Stimulated activated CD4-positive, alpha-beta T cell treated with anti-CD3 and anti-CD28 coated beads, Interleukin-2, amount 100 ng/mL, for 48 hours (primary cell): ENCODE measurements around the gene RNF128.
"Not testable (repeated sequence)": the region's sequence is repeated elsewhere in the genome, so short reads cannot be mapped to it uniquely, and the experiment has no call there.

ENCODE experiments used
- DNase-seq, 2 donors: peaks; one replicate each; pipeline ENCODE4 v3.0.0-alpha.2; 2020

The RNF128 gene

DNA sequence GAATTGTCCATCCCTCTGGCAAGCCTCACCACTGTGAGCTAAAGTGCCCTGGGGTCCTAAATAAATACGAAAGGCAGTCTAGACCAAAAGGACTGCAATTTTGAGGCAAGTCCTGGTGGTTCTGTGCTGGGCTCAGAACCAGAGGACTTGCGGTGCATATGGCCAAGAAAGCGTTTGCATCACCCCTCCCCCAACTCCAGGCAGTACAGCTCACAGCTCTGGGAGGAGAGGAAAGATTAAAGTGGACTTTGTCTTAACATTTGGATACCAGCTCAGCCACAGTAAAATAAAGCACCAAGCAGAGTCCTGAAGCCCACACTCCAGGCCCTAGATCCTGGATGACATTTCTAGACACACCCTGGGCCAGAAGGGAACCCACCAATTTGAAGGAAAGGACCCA lies 24.9 kb downstream of the RNF128 start:
- no peak for DNase-seq

DNA sequence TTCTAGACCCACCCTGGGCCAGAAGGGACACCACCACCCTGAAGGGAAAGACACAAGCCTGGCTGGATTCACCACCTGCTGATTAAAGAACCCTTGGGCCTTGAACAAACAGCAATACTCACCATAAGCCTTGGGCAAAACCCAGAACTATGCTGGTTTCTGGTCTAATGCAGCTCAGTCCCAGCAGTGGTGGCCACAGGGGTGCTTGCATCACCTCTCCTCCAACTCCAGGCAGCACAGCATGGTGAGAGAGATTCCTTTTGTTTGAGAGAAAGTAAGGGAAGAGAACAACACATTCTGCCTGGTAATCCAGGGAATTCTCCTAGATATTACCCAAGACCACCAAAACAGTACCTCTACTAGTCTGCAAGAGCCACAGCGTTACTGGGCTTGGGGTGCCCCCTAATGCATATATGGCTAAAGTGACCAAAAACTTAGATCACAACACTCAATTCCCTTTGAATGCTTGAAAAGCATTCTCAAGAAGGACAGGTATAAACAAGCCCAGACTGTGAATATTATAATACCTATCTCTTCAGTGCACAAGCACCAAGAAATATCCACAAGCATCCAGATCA lies 25.7 kb downstream of the RNF128 start:
- no peak for DNase-seq

DNA sequence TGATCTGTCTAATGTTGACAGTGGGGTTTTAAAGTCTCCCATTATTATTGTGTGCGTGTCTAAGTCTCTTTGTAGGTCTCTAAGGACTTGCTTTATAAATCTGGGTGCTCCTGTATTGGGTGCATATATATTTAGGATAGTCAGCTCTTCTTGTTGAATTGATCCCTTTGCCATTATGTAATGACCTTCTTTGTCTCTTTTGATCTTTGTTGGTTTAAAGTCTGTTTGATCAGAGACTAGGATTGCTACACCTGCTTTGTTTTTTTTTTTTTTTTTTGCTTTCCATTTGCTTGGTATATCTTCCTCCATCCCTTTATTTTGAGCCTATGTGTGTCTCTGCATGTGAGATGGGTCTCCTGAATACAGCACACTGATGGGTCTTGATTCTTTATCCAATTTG lies 42.8 kb downstream of the RNF128 start:
- DNase-seq = not testable (repeated sequence)

GRCh38 chrX:106774981-106775380 lies 48.5 kb downstream of the RNF128 start:
- no peak for DNase-seq

- no peak for DNase-seq
These were observed 53.8 kb downstream of the RNF128 start for GRCh38 chrX:106780264-106780663.

GRCh38 chrX:106780664-106781377 lies 54.3 kb downstream of the RNF128 start:
- DNase-seq = no peak

- no peak for DNase-seq
These were observed 57.2 kb downstream of the RNF128 start for GRCh38 chrX:106783716-106784115.

- no peak for DNase-seq
These were observed 65.0 kb downstream of the RNF128 start for GRCh38 chrX:106791495-106791894.

DNA sequence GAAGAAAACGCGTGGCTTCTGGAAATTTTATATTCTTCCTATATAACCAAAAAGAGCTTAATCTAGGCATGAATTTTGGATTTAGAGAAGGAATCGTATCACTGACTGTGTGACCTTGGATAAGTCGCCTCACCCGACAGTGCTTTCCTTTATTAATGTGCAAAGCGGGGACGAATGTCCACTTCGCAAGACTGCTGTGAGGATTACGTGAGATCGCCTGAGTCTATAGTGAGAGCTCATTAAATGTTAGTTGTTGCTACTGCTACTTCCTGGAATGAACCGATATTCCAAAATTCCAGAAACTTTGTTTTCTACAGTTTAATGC lies 75.5 kb downstream of the RNF128 start:
- no peak for DNase-seq

DNA sequence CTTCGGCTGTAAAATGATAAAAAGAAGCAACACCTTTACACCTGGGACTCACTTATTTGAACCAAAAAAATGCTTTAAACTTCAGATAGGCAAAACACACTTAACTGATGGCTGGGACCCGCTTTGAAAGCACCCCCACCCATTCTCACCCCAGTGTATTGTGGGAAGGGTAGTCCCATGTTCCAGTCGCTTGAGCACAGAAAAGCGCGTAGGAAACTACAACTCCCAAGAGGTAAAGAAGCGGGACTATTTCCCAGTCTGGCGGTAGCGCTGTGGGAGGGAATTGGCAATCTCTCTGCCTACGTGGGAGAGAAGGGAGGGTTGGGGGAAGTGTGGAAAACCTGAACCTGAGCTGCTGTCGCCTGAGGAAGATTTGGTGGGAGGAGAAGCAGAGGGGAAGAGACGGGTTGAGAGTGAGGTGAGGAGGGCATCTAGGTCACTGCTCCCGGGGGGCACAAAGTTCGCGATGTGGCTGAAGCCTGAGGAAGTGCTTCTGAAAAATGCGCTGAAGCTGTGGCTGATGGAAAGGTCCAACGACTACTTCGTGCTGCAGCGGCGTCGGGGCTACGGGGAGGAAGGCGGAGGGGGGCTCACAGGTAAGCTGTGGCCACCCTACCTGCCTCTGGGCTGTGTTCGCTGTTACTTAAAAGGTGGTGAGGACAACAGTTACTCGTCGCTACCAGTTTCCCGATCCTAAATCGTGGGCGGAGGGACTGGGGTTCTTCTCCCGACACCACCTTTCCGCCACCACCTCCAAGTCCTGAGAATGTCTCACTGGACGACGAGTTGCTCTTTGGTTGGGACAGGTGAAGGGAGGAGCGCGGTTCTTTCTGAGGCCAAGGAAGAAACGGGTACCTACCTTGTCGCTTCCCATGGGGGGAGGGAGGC lies 76.1 kb downstream of the RNF128 start, which contains the start of gene TBC1D8B:
TSS of gene TBC1D8B (plus strand) at position 286 of the 888 bp plus-strand sequence. CDS start at position 467, 181 bp downstream.
- no peak for DNase-seq

GRCh38 chrX:106811131-106811910 lies 84.8 kb downstream of the RNF128 start:
- no peak for DNase-seq

DNA sequence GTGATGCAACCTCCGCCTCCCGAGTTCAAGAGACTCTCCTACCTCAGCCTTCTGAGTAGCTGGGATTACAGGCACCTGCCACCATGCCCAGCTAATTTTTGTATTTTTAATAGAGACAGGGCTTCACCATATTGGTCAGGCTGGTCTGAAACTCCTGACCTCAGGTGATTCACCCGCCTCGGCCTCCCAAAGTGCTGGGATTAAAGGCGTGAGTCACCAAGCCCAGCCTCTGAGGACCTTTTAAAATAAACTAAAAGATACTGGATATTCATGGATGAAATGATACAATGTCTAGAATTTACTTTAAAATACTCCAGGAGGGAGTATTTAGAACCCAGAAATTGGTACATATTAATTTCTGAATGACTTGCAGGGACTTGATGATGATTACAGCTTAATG lies 86.4 kb downstream of the RNF128 start:
- not testable (repeated sequence) for DNase-seq

GRCh38 chrX:106814093-106814492 lies 87.6 kb downstream of the RNF128 start:
- DNase-seq = not testable (repeated sequence)
